WTC11 (cell line): ENCODE data around the gene MUC6. TPM values are rescaled to one million over a fixed set of nuclear protein-coding genes. Genes with fewer than 3 reads are reported as not detected.
A peak's percentile ranks its signal among the peaks of the same experiment; 100 is the strongest.

ENCODE experiments used
- ATAC-seq: fragments of 200-7000 bp; cut with Tn5 transposase; 2 replicates; pipeline ENCODE4 v1.10.0; 2021; ENCODE audit warnings: mild to moderate bottlenecking, moderate library complexity
- CTCF ChIA-PET: fragments of 300-600 bp; sonication (Branson Sonifier 250); formaldehyde crosslinking; loops from one replicate; lab custom pipeline; 2021; ENCODE audit warnings: antibody characterized with exemption; lab: Charles Lee
- POLR2A ChIA-PET: fragments of 350-600 bp; sonication (Branson Sonifier 250); formaldehyde crosslinking; loops from one replicate; lab custom pipeline; 2021; ENCODE audit warnings: antibody characterized with exemption; lab: Charles Lee
- DNase-seq: peaks from one replicate; pipeline ENCODE4 v3.0.0; 2021; ENCODE audit warnings: low spot score
- H3K27ac Mint-ChIP-seq: 2 replicates; pipeline ENCODE4 v1.8.0; 2021; ENCODE audit warnings: mixed read lengths
- H3K27me3 Mint-ChIP-seq: 2 replicates; pipeline ENCODE4 v1.8.0; 2021; ENCODE audit warnings: low read depth, mild to moderate bottlenecking, moderate library complexity, mixed read lengths
- H3K36me3 Mint-ChIP-seq: 2 replicates; pipeline ENCODE4 v1.8.0; 2021; ENCODE audit warnings: mixed read lengths
- H3K4me1 Mint-ChIP-seq: 2 replicates; pipeline ENCODE4 v1.8.0; 2022; ENCODE audit warnings: mixed read lengths
- H3K4me3 Mint-ChIP-seq: 2 replicates; pipeline ENCODE4 v1.8.0; 2021; ENCODE audit warnings: mild to moderate bottlenecking, moderate library complexity, mixed read lengths
- H3K9me3 Mint-ChIP-seq: 2 replicates; pipeline ENCODE4 v1.8.0; 2021; ENCODE audit warnings: mixed read lengths
- AFF4 ChIP-seq: sonication (generic); formaldehyde crosslinking; IDR thresholded peaks from 2 replicates; pipeline ENCODE4 v1.8.1; 2023; ENCODE audit warnings: mild to moderate bottlenecking, missing genetic modification reagents, borderline replicate concordance
- ATF1 ChIP-seq: sonication (generic); formaldehyde crosslinking; IDR thresholded peaks from 2 replicates; pipeline ENCODE4 v1.8.1; 2023; ENCODE audit warnings: mild to moderate bottlenecking, moderate library complexity, missing genetic modification reagents
- EMX1 ChIP-seq: fragments of 250-450 bp; sonication (Bioruptor Pico); IDR thresholded peaks from 2 replicates; pipeline ENCODE4 v1.8.0; 2021; ENCODE audit warnings: mild to moderate bottlenecking
- ESRRA ChIP-seq: sonication (generic); formaldehyde crosslinking; IDR thresholded peaks from 2 replicates; pipeline ENCODE4 v1.8.1; 2022; ENCODE audit warnings: mild to moderate bottlenecking, missing genetic modification reagents, borderline replicate concordance
- SMAD3 ChIP-seq: sonication (generic); formaldehyde crosslinking; IDR thresholded peaks from 2 replicates; pipeline ENCODE4 v1.8.0; 2022; ENCODE audit warnings: missing genetic modification reagents, mild to moderate bottlenecking, borderline replicate concordance
- SMAD4 ChIP-seq: sonication (generic); formaldehyde crosslinking; IDR thresholded peaks from 2 replicates; pipeline ENCODE4 v1.8.0; 2022; ENCODE audit warnings: mild to moderate bottlenecking, missing genetic modification reagents
- ZNF423 ChIP-seq: fragments of 250-450 bp; sonication (Bioruptor Pico); IDR thresholded peaks from 2 replicates; pipeline ENCODE4 v2.1.2; 2022; ENCODE audit warnings: mild to moderate bottlenecking, moderate library complexity
- ZNF532 ChIP-seq: fragments of 250-450 bp; sonication (Bioruptor Pico); IDR thresholded peaks from 2 replicates; pipeline ENCODE4 v1.9.0; 2021; ENCODE audit warnings: mild to moderate bottlenecking, borderline replicate concordance
- total RNA-seq: library from RNA; stranded (reverse); gene quantifications from 3 replicates; pipeline ENCODE4 v1.2.3, GENCODE V29; 2021
- TF ChIP-seq, protein P1 (sequence below): fragments of 250-450 bp; sonication (Bioruptor Pico); IDR thresholded peaks from 2 replicates; pipeline ENCODE4 v1.8.0; 2021; ENCODE audit warnings: mild to moderate bottlenecking
- TF ChIP-seq, protein P2 (sequence below): fragments of 250-450 bp; sonication (Bioruptor Pico); IDR thresholded peaks from 2 replicates; pipeline ENCODE4 v1.9.0; 2021; ENCODE audit warnings: mild to moderate bottlenecking

Gene MUC6
- total RNA-seq, 1 experiment from 2014 or later: 0.13 TPM

GRCh38 chr11:992577-992976 is 43.9 kb downstream of the MUC6 start (continued):
- no peak for TF ChIP-seq AFF4 (CRISPR knock-in tag)
- TF ChIP-seq, all 79 proteins: peak for 0

DNA sequence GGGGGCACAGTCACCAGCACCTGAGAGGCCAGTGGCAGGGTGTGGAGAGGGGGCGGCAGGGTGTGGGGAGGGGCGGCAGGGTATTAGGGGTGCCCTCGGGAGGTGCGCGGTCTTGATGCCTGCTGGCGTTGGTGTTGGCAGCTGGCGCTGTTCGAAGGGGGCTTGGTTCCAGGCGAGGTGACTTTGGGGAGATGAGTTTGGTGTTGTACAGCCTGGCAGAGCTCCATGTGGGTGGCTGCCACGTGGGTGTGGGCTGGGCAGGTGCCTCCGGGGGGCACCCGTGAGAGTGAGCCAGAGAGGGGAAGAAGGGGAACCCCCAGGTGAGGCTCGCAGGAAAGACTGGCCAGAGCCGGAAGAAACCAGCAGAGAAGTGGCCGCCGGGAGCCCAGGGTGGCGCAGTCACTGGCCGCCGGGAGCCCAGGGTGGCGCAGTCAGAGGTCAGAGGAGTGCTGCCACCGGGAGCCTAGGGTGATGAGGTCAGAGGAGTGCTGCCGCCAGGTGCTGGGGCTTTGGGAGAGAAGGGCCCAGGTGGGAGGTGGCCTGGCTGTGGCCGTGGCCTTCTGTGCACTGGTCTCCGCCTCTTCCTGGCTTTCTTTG is 44.7 kb downstream of the MUC6 start:
- ChIA-PET CTCF (interaction anchor here (0.6 kb wide), 1 partner anchor 709 kb away, joined by 4 read pairs; no protein-coding TSS in a partner anchor), POLR2A (no interaction called here)
- Mint-ChIP-seq H3K27me3 (no peaks in the 10 kb centered on the region), H3K27ac (no peak overlapping the region), H3K36me3 (peaks cover 41% of the 10 kb centered on the region), H3K9me3 (peaks cover 4% of the 10 kb centered on the region), H3K4me1 (no peaks in the 10 kb centered on the region), H3K4me3 (no peak overlapping the region)
- TF ChIP-seq, protein P1, sequence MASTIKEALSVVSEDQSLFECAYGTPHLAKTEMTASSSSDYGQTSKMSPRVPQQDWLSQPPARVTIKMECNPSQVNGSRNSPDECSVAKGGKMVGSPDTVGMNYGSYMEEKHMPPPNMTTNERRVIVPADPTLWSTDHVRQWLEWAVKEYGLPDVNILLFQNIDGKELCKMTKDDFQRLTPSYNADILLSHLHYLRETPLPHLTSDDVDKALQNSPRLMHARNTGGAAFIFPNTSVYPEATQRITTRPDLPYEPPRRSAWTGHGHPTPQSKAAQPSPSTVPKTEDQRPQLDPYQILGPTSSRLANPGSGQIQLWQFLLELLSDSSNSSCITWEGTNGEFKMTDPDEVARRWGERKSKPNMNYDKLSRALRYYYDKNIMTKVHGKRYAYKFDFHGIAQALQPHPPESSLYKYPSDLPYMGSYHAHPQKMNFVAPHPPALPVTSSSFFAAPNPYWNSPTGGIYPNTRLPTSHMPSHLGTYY (CRISPR knock-in tag): no peak
- TF ChIP-seq, protein P2, sequence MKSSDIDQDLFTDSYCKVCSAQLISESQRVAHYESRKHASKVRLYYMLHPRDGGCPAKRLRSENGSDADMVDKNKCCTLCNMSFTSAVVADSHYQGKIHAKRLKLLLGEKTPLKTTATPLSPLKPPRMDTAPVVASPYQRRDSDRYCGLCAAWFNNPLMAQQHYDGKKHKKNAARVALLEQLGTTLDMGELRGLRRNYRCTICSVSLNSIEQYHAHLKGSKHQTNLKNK (CRISPR knock-in tag): no peak
- TF ChIP-seq ZNF423 (CRISPR knock-in tag): no peak
- ATAC-seq (no peak), DNase-seq (no peak)

DNA sequence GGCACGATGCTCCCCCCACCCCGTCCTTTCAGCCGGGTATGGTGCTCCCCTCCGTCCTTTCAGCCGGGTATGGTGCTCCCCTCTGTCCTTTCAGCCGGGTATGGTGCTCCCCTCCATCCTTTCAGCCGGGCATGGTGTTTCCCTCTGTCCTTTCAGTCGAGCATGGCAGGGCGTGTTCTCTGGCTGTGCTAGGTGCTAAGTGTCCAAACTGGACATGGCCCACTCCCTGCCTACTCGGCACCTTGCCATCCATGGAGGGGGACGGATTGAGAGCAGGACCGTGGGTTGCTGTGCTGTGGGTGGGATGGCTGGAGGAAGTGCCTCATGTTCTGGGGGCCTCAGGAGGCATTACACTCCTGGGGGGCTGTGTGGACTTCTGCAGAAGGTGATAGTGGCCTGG is 45.5 kb downstream of the MUC6 start:
- Mint-ChIP-seq H3K9me3 (peaks cover 4% of the 10 kb centered on the region), H3K4me1 (no peaks in the 10 kb centered on the region), H3K27ac (peak overlapping the region; percentile 46), H3K27me3 (no peaks in the 10 kb centered on the region), H3K36me3 (peaks cover 40% of the 10 kb centered on the region)
- DNase-seq: no peak
- TF ChIP-seq SMAD3 (CRISPR knock-in tag): no peak
- TF ChIP-seq ATF1 (CRISPR knock-in tag): no peak
- TF ChIP-seq ESRRA: no peak
- no peak for TF ChIP-seq EMX1 (CRISPR knock-in tag)
- TF ChIP-seq ZNF532 (CRISPR knock-in tag): no peak
- TF ChIP-seq SMAD4 (CRISPR knock-in tag): no peak
- TF ChIP-seq, all 79 proteins: peak for 0
- no peak for ATAC-seq
- H3K4me3 Mint-ChIP-seq: no peak overlapping the region
- POLR2A ChIA-PET: no interaction called here
- CTCF ChIA-PET: interaction anchor here (0.6 kb wide), 1 partner anchor 708 kb away, joined by 4 read pairs; no protein-coding TSS in a partner anchor
